ENCODE data around the gene TRPC4AP.
A peak's percentile ranks its signal among the peaks of the same experiment; 100 is the strongest.

Gene TRPC4AP

GRCh38 chr20:34967421-34967820 is 125.2 kb downstream of the TRPC4AP start:
- DNase-seq, result no peak

GRCh38 chr20:34965051-34965450 is 127.6 kb downstream of the TRPC4AP start:
- DNase-seq, result no peak

GRCh38 chr20:34964486-34964885 is 128.1 kb downstream of the TRPC4AP start:
- DNase-seq, result no peak

GRCh38 chr20:34956751-34957472 is 135.7 kb downstream of the TRPC4AP start:
- DNase-seq, result no peak

- DNase-seq, result no peak
Measured at GRCh38 chr20:34956041-34956458, 136.6 kb downstream of the TRPC4AP start.

- peak; percentile 88 for DNase-seq
Measured at GRCh38 chr20:34955231-34956040, 137.2 kb downstream of the TRPC4AP start, which contains the start of the genes GSS and MYH7B. TSS of gene GSS (minus strand) at chr20:34955806. CDS start at chr20:34951852, 3,954 bp downstream. TSS of gene MYH7B (plus strand) at chr20:34955868. CDS start at chr20:34978006, 22,138 bp downstream.

GRCh38 chr20:34954904-34955230 is 137.7 kb downstream of the TRPC4AP start:
- DNase-seq, result peak; percentile 42

GRCh38 chr20:34953960-34954359 is 138.6 kb downstream of the TRPC4AP start:
- DNase-seq, result no peak

- no peak for DNase-seq
Measured at GRCh38 chr20:34952671-34953070, 139.9 kb downstream of the TRPC4AP start.
